Caco-2 (cell line): ENCODE measurements around the gene MAP3K8. TPM values are rescaled to one million over a fixed set of nuclear protein-coding genes. Genes with fewer than 3 reads are reported as not detected.
A peak's percentile ranks its signal among the peaks of the same experiment; 100 is the strongest.

Experiments
- BruUV-seq: library from RNA; stranded (reverse); fragments of 400-500 nt; replicated peaks from 2 replicates; lab custom pipeline; 2021; lab: Mats Ljungman, UMichigan
- CTCF ChIA-PET: fragments of 300-600 bp; sonication (Branson Sonifier 250); formaldehyde crosslinking; loops from one replicate; lab custom pipeline; 2022; ENCODE audit warnings: antibody characterized with exemption; lab: Charles Lee
- POLR2A ChIA-PET: fragments of 300-600 bp; sonication (Branson Sonifier 250); formaldehyde crosslinking; loops from one replicate; lab custom pipeline; 2022; ENCODE audit warnings: antibody characterized with exemption; lab: Charles Lee
- DNase-seq, 2 experiments: peaks; one replicate each; pipeline versions ENCODE4 v3.0.0 to v3.0.0-alpha.2; 2020 to 2022
- H3K27me3 ChIP-seq: replicated peaks from 2 replicates; pipeline ENCODE4 v1.6.0; 2011; ENCODE audit warnings: low read length; ENCODE audit not compliant: control insufficient read depth, insufficient read depth
- H3K36me3 ChIP-seq: 2 replicates; pipeline ENCODE4 v1.5.1; 2011; ENCODE audit warnings: low read length; ENCODE audit not compliant: control insufficient read depth, insufficient read depth
- H3K4me1 ChIP-seq: fragments of 250-450 bp; sonication (Bioruptor Pico); 2 replicates; pipeline ENCODE4 v1.5.1; 2020; ENCODE audit warnings: mild to moderate bottlenecking
- H3K4me3 ChIP-seq: 2 replicates; pipeline ENCODE4 v1.5.1; 2011; ENCODE audit warnings: low read depth, mild to moderate bottlenecking, control low read depth, low read length
- H3K9me3 ChIP-seq: fragments of 250-450 bp; sonication (Bioruptor Pico); 2 replicates; pipeline ENCODE4 v1.5.1; 2020; ENCODE audit warnings: mild to moderate bottlenecking, moderate library complexity
- H3K27ac Mint-ChIP-seq: one replicate; pipeline ENCODE4 v1.8.0; 2022; ENCODE audit warnings: mixed read lengths; ENCODE audit not compliant: unreplicated experiment
- H3K27me3 Mint-ChIP-seq: one replicate; pipeline ENCODE4 v1.8.0; 2022; ENCODE audit warnings: mixed read lengths; ENCODE audit not compliant: insufficient read depth, unreplicated experiment
- H3K36me3 Mint-ChIP-seq: one replicate; pipeline ENCODE4 v1.8.0; 2022; ENCODE audit warnings: mild to moderate bottlenecking, mixed read lengths; ENCODE audit not compliant: insufficient read depth, unreplicated experiment
- H3K4me1 Mint-ChIP-seq: one replicate; pipeline ENCODE4 v1.8.0; 2022; ENCODE audit warnings: low read depth, mixed read lengths; ENCODE audit not compliant: unreplicated experiment
- H3K4me3 Mint-ChIP-seq: one replicate; pipeline ENCODE4 v1.8.0; 2022; ENCODE audit warnings: mild to moderate bottlenecking, moderate library complexity, mixed read lengths; ENCODE audit not compliant: unreplicated experiment
- H3K9me3 Mint-ChIP-seq: one replicate; pipeline ENCODE4 v1.8.0; 2022; ENCODE audit warnings: mixed read lengths; ENCODE audit not compliant: unreplicated experiment
- CTCF ChIP-seq, 2 experiments: fragments of 200-600 bp in 1 of 2; IDR thresholded peaks; 1 replicate in 1 of 2; 2 replicates in 1 of 2; pipeline versions ENCODE4 v1.5.1 to v1.8.0; 2011 to 2022; ENCODE audit warnings: antibody characterized with exemption in 1 of 2, control low read depth in 1 of 2, inconsistent platforms in 1 of 2, low read depth in 1 of 2, low read length in 1 of 2, mild to moderate bottlenecking in 1 of 2, moderate library complexity in 1 of 2; ENCODE audit not compliant: insufficient read depth in 1 of 2, severe bottlenecking in 1 of 2, unreplicated experiment in 1 of 2
- intact Hi-C: fragments of 100-400 bp; cut with micrococcal nuclease; formaldehyde crosslinking; loops from one replicate; pipeline ENCODE4 v1.10.0; 2022; ENCODE audit not compliant: unreplicated experiment
- total RNA-seq: library from RNA; stranded (reverse); gene quantifications from 2 replicates; pipeline ENCODE4 v1.2.3, GENCODE V29; 2022

The MAP3K8 gene
- total RNA-seq, 1 experiment from 2014 or later = 17.9 TPM

- no peaks in the 10 kb centered on the region for H3K4me1 Mint-ChIP-seq
- Histone ChIP-seq H3K4me3 (no peak overlapping the region), H3K9me3 (no peaks in the 10 kb centered on the region), H3K27me3 (no peaks in the 10 kb centered on the region), H3K36me3 (no peaks in the 10 kb centered on the region), H3K4me1 (no peaks in the 10 kb centered on the region)
- DNase-seq = no peak
- BruUV-seq = no TSS peak
- peaks cover 6% of the 10 kb centered on the region for H3K36me3 Mint-ChIP-seq
- H3K27ac Mint-ChIP-seq = no peak overlapping the region
- ChIA-PET CTCF (no interaction called here), POLR2A (no interaction called here)
- no peak for TF ChIP-seq CTCF (IDR thresholded peaks at IDR 0.05; ENCODE audit: insufficient read depth in 1 of 2, low read depth in 1 of 2, low read length in 1 of 2, severe bottlenecking in 1 of 2, unreplicated experiment in 1 of 2)
- peaks cover 10% of the 10 kb centered on the region for H3K27me3 Mint-ChIP-seq
- no peaks in the 10 kb centered on the region for H3K9me3 Mint-ChIP-seq
- no peak overlapping the region for H3K4me3 Mint-ChIP-seq
- intact Hi-C loops = no loop called here
Observed at GRCh38 chr10:30390207-30390606, 43.8 kb upstream of the MAP3K8 start.

- no peak for TF ChIP-seq CTCF (IDR thresholded peaks at IDR 0.05; ENCODE audit: insufficient read depth in 1 of 2, low read depth in 1 of 2, low read length in 1 of 2, severe bottlenecking in 1 of 2, unreplicated experiment in 1 of 2)
- CTCF ChIA-PET = interaction anchor here (2.7 kb wide), 1 partner anchor 200 kb away, joined by 23 read pairs; no protein-coding TSS in a partner anchor
- Mint-ChIP-seq H3K27ac (no peak overlapping the region), H3K4me3 (no peak overlapping the region), H3K9me3 (no peaks in the 10 kb centered on the region), H3K4me1 (no peaks in the 10 kb centered on the region), H3K36me3 (peaks cover 6% of the 10 kb centered on the region), H3K27me3 (peaks cover 10% of the 10 kb centered on the region)
- no TSS peak for BruUV-seq
- intact Hi-C loops = no loop called here
- POLR2A ChIA-PET = no interaction called here
- H3K36me3 ChIP-seq = no peaks in the 10 kb centered on the region
- H3K9me3 ChIP-seq = no peaks in the 10 kb centered on the region
- H3K4me3 ChIP-seq = no peak overlapping the region
- no peaks in the 10 kb centered on the region for H3K27me3 ChIP-seq
- no peaks in the 10 kb centered on the region for H3K4me1 ChIP-seq
- no peak for DNase-seq
Observed at GRCh38 chr10:30391266-30391665, 42.7 kb upstream of the MAP3K8 start.

GRCh38 chr10:30392564-30392990 is 41.4 kb upstream of the MAP3K8 start:
- Mint-ChIP-seq H3K27me3 (peaks cover 12% of the 10 kb centered on the region), H3K4me1 (no peaks in the 10 kb centered on the region), H3K9me3 (no peaks in the 10 kb centered on the region), H3K27ac (no peak overlapping the region), H3K4me3 (peak overlapping the region; percentile 49), H3K36me3 (peaks cover 6% of the 10 kb centered on the region)
- H3K27me3 ChIP-seq = no peaks in the 10 kb centered on the region; the same call in 1 of the 2 replicates
- intact Hi-C loops = loop anchor here (1.0 to 2.0 kb wide), 3 partner anchors 142 to 246 kb away; no protein-coding TSS in a partner anchor
- no TSS peak for BruUV-seq
- no peaks in the 10 kb centered on the region for H3K4me1 ChIP-seq
- DNase-seq = peak; percentile 84 to 90
- no peaks in the 10 kb centered on the region for H3K9me3 ChIP-seq
- CTCF ChIA-PET = interaction anchor here (0.7 to 2.7 kb wide), 6 partner anchors 31 to 199 kb away, joined by 3 to 23 read pairs (median 3); no protein-coding TSS in a partner anchor
- POLR2A ChIA-PET = no interaction called here
- peak; percentile 99 for TF ChIP-seq CTCF (IDR thresholded peaks at IDR 0.05; ENCODE audit: insufficient read depth in 1 of 2, low read depth in 1 of 2, low read length in 1 of 2, severe bottlenecking in 1 of 2, unreplicated experiment in 1 of 2)
- no peaks in the 10 kb centered on the region for H3K36me3 ChIP-seq
- no peak overlapping the region for H3K4me3 ChIP-seq
